Middle frontal gyrus (tissue), 1 donor: ENCODE measurements around the gene PROSER3.

Experiments
- DNase-seq: peaks from one replicate; pipeline ENCODE4 v3.0.0-alpha.2; 2015; ENCODE audit warnings: low spot score; ENCODE audit errors: extremely low spot score

The PROSER3 gene

DNA sequence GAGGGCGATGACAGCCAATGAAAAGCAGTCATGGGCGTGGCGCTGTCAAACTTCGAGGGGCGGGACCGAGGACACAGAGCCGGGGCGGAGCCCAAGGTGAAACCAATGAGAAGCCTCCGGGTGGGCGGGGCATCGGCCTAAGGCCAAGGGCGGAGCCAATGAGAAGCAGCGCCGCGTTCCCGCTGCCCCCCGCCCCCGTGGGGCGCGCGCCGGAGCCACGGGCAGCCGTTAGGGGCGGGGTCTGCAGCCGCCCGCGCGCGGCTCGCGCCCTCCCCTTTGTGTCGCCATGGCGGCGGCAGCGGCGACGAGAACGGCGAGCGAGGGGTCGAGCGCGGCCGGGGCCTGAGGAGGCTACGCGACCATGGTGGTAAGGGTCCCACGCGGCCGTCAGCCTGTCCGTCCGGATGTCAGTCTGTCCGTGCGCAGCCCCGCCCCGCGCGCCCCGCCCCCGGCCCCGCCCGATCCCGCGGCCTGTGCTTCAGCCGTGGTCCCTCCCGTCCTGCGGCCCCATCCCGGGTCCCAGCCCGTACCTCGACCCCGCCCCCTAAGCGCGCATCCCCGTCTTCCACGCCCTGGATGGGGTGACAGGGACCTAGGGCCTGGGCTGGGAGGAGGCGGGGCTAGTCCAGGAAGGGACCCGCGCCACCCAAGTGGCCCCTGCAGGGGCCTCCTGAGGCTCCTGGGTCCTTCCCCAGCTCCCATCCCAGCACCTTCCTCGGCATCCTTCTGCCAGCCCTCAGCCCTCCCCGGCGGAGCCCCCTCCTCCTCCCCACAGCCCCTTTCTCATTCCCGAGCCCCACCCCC lies 17.5 kb downstream of the PROSER3 start, which contains the start of gene ARHGAP33:
TSS of gene ARHGAP33 (plus strand) at position 267 of the 804 bp plus-strand sequence. CDS start at position 362, 95 bp downstream.
- peak; percentile 97 for DNase-seq

DNA sequence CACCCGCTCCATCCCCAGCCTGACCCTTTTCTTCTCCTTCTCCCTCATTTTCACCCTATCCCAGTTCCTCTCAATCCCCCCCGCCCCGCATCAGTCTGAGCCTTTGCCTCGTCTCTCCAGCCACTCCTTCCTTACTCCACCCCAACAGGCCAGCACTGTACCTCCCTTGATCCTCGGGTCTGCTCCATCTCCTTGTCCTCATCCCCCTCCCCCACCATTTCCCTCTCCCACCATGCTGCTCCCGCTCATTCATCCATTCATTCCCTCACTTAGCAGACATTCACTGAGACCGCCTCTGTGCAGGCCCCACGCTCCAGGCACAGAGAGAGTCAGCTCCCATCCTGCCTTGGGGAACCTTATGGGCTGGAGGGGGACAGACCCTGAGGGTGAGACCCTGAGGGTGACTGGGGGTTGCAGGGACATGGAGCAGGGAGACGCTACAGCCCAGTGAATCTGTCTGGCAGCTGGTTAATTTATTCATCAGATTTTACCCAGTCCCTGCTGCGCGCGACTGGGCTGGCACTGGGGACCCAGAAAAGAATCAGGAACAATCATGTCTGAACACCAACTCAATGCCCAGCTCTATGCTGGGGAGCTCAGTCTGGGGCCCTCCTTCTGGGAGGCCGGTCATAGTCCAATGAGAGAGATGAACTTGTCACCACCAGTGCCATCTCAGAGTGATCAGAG lies 18.3 kb downstream of the PROSER3 start:
- DNase-seq = no peak

DNA sequence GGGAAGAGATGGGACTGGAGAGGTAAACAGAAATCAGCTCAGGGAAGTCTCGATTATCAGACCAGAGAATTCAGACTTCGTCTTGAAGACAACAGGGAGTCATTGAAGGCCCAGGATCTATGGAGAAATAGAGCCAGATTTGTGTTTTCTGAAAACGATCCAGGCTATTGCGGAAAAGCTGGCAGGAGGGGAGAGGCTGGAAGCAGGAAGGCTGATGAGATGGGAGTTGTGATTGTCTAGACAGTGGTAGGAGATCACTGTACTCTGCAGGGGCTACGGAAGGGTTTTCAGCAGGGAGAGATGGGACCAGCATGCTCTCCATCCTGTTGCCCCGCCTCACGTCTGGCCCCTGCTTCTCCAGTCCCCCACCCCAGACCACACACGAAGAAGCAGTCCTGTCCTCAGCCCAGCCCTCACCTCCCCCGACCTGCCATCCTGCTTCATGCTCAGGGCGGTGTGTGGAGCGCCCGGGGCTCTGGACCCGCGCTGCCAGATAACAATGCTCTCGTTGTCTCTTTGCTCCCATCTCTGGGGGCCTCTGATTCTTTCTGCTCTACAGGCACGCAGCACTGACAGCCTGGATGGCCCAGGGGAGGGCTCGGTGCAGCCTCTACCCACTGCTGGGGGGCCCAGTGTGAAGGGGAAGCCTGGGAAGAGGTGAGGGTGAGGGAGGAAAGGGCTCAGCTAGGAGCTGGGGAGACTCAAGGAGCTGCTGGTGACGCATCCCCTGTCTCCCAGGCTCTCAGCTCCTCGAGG lies 19.3 kb downstream of the PROSER3 start:
- DNase-seq = no peak

DNA sequence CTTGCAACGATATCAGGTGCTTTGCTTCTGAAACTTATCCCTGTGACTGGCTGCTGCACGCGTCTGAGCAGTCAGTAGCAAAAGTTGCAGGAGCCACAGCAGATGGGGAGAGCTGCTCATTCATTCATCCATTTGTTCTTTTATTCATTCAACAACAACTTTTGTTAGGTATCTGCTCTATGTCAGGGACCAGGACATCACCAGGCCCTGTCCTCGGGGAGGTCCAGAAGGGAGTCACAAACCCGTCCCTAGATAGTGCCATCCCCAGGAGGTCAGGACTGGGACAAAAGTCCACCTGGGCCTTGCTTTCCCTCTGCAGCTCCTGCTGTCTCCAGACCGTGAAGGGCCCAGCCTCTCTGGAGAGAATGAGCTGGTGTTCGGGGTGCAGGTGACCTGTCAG lies 20.0 kb downstream of the PROSER3 start:
- DNase-seq = no peak

DNA sequence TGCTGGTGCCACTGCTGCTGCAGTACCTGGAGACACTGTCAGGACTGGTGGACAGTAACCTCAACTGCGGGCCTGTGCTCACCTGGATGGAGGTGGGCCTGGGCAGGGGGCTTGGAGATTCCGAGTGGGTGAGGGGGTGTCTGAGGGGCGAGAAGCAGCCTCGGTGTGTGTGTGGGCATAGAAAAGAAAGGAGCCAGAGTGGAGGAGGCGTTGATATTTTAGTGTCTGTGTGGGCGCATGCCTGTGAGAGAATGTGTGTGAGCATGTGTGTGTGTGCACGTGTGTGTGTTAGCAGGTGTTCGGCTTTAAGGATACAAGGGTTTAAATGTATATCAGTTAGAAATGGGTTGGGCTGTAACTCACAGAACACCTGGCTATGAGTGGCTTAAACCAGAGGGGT lies 21.1 kb downstream of the PROSER3 start:
- DNase-seq = no peak

DNA sequence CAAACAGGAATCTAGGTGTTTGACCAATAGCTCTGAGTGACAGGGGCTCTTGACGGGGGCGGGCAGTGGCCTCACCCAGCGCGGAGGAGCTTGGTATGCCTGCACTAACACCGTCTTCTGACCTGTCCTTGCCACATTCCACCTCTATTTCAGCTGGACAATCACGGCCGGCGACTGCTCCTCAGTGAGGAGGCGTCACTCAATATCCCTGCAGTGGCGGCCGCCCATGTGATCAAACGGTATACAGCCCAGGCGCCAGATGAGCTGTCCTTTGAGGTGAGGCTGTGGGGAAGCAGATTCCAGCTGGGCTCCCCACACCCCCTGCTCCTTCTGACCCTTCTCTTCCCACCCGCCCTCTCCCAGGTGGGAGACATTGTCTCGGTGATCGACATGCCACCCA lies 22.1 kb downstream of the PROSER3 start:
- no peak for DNase-seq

DNA sequence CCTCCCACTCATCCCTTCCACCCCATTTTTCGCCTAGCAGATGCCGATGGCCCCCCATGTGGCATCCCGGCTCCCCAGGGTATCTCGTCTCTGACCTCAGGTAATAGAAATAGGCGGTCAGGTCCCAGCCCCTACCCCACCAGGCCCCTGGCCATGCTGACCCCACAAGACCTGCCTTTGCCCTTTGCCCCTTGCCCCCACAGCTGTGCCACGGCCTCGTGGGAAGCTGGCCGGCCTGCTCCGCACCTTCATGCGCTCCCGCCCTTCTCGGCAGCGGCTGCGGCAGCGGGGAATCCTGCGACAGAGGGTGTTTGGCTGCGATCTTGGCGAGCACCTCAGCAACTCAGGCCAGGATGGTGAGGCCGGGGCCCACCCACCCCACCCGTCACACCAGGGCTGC lies 22.7 kb downstream of the PROSER3 start:
- DNase-seq = no peak

DNA sequence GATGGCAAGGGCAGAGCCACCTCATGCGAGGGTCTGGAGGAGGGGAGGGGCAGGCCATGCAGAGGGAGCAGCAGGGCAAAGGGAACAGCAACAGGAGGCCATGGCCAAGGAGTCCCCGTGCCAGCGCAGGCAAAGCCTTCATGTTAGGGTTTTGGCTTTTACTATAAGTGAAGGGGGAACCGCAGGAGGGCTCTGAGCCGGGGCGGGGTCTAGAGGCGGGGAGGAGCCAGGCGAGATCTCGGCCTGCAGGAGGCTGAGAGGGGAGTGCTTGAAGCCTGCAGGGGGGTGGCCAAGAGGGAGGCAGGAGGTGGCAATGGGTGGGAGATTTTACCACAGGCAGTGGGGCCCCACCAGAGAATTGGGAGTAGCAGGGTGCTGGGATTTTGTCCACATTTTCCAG lies 23.7 kb downstream of the PROSER3 start:
- no peak for DNase-seq

DNA sequence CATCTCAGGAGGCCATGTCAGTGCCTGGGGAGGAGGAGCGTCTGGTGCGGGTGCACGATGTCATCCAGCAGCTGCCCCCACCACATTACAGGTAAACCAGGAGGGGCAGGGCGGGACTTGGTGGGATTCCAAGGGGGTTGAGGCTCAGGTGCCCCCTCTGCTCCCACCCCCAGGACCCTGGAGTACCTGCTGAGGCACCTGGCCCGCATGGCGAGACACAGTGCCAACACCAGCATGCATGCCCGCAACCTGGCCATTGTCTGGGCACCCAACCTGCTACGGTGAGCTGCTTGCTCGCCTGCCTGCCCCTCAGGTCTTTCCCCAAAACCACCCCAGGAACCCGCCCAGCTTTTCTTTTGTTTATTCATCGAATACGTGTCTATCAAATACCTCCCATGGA lies 24.6 kb downstream of the PROSER3 start:
- no peak for DNase-seq

DNA sequence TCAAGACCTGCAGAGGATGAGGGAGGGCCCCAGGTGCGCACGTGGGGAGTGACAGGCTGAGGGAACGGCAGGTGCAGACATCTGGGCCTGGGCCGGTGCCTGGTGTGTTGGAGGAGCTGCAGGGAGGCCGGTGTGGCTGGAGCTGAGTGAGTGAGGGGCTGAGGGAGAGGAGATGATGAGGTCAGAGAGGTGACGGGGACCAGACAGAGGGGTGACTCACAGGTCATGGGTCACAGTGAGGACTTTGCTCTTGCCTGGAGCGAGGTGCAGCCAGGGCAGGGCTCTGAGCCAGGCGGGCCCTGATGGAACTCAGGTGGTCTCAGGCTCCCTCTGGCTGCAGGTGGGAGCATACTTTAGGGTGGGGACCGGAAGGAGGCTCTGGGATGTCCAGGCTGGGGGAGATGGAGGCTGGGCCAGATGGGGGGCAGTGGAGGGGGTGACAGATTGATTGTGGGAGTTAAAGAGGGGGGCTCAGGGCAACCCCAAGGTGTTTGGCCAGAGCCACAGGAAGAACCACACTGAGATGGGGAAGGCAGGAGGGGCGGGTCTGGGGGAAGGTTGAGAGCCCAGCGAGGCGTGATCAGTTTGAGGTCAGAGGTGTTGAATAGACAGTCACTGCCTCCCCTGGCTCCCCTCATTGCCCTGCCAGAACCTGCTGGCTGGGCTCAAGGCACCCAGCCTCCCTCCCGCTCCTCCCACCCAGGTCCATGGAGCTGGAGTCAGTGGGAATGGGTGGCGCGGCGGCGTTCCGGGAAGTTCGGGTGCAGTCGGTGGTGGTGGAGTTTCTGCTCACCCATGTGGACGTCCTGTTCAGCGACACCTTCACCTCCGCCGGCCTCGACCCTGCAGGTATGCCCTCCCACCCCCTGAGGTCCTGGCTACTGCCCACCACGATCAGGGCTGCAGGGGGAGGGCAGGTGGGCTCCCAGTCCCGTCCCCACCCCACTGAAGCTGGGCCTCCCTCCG lies 25.8 kb downstream of the PROSER3 start:
- DNase-seq = no peak

DNA sequence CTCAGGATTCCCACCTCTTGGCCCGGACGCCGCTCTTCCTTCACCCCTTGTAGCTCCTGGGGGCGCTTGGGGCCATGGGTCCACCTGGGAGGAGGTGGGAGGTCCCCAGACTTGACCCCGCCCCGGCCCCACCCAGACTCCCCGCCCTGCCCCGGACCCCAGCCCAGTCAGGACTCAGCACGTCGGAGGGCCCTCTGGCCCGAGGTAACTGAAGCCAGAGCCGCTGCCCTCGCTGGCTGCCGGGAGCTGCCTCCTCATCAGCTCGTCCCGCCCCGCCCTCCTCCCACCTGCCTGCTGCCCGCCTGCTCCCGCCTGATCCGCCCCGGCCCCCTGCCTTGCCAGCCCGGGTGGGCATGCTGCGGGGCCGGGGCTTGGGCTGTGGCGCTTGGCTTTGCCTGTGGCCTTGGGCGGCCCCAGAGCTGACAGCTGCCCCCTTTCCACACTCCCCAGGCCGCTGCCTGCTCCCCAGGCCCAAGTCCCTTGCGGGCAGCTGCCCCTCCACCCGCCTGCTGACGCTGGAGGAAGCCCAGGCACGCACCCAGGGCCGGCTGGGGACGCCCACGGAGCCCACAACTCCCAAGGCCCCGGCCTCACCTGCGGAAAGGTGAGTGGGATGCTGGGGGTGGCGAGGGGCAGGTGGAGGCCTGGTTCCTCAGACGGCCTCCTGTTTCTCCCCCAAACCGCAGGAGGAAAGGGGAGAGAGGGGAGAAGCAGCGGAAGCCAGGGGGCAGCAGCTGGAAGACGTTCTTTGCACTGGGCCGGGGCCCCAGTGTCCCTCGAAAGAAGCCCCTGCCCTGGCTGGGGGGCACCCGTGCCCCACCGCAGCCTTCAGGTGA lies 26.7 kb downstream of the PROSER3 start:
- no peak for DNase-seq

DNA sequence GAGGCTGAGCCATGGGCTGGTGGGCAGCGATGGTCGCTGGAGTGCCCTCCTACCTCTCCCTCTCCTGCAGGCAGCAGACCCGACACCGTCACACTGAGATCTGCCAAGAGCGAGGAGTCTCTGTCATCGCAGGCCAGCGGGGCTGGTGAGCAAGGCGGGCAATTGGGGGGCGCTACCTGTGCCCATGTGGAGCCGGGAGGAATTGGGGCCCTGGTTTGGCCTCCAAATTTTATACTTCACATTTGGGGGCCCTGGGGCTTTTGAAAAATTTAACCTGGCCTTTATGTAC lies 27.3 kb downstream of the PROSER3 start:
- no peak for DNase-seq

DNA sequence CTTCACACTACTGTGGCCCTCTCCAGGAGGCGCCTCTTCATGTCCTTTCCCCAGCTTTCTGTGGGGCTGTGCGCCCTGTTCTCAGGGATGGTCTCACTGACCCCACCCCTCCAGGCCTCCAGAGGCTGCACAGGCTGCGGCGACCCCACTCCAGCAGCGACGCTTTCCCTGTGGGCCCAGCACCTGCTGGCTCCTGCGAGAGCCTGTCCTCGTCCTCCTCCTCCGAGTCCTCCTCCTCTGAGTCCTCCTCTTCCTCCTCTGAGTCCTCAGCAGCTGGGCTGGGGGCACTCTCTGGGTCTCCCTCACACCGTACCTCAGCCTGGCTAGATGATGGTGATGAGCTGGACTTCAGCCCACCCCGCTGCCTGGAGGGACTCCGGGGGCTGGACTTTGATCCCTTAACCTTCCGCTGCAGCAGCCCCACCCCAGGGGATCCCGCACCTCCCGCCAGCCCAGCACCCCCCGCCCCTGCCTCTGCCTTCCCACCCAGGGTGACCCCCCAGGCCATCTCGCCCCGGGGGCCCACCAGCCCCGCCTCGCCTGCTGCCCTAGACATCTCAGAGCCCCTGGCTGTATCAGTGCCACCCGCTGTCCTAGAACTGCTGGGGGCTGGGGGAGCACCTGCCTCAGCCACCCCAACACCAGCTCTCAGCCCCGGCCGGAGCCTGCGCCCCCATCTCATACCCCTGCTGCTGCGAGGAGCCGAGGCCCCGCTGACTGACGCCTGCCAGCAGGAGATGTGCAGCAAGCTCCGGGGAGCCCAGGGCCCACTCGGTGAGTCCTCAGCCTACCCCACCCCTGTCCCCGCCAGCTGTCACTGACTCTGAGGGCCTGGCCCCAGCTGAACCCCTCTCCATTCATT lies 28.6 kb downstream of the PROSER3 start:
- no peak for DNase-seq

DNA sequence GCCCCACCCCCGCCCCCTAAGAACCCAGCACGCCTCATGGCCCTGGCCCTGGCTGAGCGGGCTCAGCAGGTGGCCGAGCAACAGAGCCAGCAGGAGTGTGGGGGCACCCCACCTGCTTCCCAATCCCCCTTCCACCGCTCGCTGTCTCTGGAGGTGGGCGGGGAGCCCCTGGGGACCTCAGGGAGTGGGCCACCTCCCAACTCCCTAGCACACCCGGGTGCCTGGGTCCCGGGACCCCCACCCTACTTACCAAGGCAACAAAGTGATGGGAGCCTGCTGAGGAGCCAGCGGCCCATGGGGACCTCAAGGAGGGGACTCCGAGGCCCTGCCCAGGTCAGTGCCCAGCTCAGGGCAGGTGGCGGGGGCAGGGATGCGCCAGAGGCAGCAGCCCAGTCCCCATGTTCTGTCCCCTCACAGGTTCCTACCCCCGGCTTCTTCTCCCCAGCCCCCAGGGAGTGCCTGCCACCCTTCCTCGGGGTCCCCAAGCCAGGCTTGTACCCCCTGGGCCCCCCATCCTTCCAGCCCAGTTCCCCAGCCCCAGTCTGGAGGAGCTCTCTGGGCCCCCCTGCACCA lies 29.3 kb downstream of the PROSER3 start:
- DNase-seq = no peak

DNA sequence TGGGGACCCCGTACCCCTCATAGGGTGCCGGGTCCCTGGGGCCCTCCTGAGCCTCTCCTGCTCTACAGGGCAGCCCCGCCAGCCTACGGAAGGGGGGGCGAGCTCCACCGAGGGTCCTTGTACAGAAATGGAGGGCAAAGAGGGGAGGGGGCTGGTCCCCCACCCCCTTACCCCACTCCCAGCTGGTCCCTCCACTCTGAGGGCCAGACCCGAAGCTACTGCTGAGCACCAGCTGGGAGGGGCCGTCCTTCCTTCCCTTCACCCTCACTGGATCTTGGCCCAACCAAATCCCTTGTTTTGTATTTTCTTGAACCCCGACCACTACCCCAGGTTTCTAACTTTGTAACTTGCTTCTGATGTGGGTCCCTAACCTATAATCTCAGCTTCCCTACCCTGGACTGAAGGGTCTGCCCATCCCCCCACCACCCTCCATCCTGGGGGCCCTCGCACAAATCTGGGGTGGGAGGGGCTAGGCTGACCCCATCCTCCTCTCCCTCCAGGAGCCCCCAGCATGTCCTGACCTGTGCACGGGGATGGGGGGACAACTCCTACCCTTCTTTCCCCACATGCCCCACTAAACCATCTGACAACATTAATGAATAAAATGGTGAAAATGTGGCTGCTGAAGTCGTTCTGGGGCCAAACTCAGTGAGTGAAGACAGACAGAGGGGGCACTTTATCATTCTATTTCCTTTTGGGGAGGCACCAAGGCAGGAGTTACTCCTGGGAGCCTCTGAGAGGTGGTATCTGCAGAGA lies 30.4 kb downstream of the PROSER3 start:
- DNase-seq = no peak

DNA sequence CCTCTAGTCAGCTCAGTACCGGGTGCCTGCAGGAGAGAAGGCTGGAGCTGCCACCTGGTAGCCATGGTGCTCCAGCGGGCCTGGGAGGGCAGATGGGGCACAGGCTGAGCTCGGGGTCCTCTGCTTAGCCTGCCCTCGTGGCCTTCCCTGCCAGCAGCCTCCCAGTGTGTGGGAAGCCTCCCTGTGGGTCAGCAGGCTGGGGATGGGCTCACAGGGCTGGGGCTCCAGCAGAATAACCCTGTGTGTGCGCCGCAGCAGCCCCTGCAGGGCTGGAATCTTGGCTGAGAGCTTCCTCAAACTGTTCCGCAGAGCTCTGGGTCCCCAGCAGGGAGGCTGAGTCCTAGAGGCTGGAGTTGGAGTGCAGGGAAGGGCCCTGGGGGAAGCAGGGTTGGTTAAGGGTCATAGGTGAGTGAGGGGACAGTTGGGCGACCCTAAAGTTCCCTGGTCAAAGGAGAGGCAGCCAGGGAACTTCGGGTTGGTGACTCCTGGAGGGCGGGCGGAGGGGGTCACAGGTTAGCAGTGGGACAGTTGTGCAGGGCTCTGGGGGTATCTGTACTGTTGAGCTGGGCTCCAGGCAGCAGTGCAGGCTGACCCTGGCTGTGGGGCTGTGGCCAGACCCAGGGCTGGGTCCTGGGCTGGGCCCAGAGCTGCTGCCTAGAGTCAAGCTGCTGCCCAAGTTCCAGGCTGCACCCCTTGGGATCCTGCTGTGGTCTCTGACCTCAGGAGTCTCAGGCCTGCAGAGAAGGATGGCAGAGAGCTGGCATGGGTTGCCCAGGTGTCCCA lies 31.4 kb downstream of the PROSER3 start:
- no peak for DNase-seq
